HG02970 (cell line): Measurements from ENCODE around the gene CFAP44.
"Not testable (repeated sequence)": the region's sequence is repeated elsewhere in the genome, so short reads cannot be mapped to it uniquely, and the experiment has no call there.

Experiments used
- ATAC-seq: cut with Tn5 transposase; IDR thresholded peaks from one replicate; pipeline ENCODE4 v1.9.1; 2021; ENCODE audit warnings: mild to moderate bottlenecking, moderate library complexity, moderate number of reproducible peaks; ENCODE audit not compliant: unreplicated experiment, low FRiP score

The CFAP44 gene

DNA sequence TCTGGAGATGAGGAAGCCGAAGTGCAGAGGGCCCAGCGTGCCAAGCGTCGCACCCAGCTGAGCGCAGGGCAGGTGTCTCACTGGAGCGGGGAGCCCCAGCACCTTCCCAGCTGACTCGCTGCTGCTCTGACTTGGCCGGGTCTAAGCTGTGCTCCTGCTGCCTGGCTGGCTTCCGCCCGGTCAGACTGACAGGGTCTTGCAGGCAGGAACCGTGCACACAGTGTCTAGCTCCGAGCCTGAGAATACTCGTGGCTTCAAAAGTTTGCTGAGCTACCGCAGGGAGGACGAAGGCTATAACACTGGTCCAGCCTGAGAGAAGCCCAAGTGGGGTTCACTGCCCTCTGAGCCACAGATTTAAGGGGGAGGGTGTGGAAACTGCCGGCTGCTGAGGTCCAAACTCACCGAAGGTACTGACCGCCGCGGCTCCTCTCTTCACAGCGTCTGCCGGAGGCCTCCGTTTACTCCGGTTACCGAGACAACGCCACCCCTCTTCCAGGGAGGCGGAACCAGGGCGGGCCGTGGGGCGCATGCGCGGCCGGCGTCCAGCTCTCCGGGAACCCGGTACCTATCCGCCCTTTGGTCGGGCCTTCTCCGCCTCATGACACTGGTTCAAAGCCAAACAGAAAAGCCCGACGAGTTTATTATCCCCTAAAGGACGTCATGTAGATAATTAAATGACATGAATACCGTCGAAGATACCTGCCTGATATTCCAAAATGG, at the start of gene CFAP44:
TSS of gene CFAP44 (minus strand) at position 443 of the 720 bp plus-strand sequence. CDS start 7,829 bp downstream, outside the sequence.
- no peak for ATAC-seq

DNA sequence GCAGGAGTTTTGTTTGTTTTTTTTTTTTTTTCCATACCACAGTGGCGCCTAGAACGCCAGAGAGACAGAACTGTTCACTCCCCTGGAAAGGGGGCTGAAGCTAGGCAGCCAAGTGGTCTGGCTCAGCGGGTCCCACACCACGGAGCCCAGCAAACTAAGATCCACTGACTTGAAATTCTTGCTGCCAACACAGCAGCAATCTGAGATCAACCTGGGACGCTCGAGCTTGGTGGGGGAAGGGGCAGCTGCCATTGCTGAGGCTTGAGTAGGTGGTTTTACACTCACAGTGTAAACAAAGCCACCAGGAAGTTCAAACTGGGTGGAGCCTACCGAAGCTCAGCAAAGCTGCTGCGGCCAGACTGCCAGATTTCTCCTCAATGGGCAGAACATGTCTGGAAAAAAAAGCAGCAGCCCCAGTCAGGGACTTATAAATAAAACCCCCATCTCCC, 43.9 kb upstream of the CFAP44 start:
- ATAC-seq: no peak

GRCh38 chr3:113468539-113468938, 27.2 kb upstream of the CFAP44 start:
- ATAC-seq: no peak

GRCh38 chr3:113461488-113461887, 20.2 kb upstream of the CFAP44 start:
- no peak for ATAC-seq

DNA sequence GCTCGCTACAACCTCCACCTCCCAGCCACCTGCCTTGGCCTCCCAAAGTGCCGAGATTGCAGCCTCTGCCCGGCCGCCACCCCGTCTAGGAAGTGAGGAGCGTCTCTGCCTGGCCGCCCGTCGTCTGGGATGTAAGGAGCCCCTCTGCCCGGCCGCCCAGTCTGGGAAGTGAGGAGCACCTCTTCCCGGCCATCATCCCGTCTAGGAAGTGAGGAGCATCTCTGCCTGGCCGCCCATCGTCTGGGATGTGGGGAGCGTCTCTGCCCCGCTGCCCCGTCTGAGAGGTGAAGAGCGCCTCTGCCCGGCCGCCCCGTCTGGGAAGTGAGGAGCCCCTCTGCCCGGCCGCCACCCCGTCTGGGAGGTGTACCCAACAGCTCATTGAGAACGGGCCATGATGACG, 17.3 kb upstream of the CFAP44 start:
- ATAC-seq: not testable (repeated sequence)

GRCh38 chr3:113455446-113455845, 14.2 kb upstream of the CFAP44 start:
- ATAC-seq: no peak

GRCh38 chr3:113454630-113455029, 13.3 kb upstream of the CFAP44 start:
- ATAC-seq: no peak

DNA sequence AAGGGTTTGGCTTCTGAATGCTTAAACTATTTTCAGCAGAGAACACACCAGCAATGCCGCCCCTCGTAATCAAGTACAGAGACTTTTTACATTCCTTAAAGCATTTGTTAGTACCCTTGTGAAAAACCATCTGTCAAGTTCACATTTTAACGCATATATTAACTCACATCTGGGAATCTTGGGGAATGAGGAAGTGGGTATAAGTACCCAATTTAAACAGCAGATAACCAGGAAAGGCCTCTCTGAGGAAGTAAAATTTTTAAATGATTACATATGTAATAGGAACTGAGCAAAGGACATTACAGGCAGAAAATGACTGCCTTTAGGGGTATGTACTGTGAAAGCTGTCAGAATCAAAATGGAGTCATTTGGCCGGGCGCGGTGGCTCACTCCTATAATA, 12.8 kb upstream of the CFAP44 start:
- no peak for ATAC-seq

- no peak for ATAC-seq
Observed at GRCh38 chr3:113450911-113451310, 9.6 kb upstream of the CFAP44 start.

DNA sequence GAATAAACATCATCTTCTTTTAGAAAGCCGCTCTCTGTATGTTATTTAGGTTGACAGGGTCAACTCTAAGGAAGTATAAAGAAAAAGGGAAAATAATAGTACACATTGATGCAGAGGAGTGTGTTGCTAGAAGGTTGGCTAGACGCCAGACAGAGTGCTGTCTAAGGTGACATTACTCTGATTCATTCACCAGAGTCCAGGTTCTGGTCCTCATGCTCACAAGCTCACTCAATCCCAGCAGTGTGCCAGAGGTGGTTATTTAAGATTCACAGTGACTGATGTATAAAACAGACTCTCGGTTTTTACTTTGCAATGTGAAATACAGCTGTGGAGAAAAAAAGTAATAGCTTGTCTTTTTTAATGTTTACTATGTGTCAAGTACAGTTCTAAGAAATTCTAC, 1.7 kb downstream of the CFAP44 start:
- no peak for ATAC-seq

DNA sequence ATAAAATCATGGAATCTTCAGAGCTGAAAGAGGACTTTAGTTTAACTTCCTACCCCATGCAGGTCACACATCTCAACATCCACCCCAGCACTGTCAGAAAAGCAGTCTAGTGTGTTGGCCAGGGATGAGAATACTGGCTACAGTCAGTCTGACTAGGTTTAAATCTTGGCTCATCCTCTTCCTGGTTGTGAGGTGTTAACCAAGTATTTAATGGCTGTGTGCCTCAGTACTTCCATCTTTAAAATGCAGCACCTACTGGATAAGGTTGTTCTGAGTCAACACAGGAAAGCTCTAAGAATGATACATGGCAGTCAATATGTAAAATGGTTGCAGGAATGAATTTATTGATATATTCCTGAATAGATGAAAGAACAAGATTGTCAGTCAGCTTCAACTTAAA, 3.1 kb downstream of the CFAP44 start:
- no peak for ATAC-seq

DNA sequence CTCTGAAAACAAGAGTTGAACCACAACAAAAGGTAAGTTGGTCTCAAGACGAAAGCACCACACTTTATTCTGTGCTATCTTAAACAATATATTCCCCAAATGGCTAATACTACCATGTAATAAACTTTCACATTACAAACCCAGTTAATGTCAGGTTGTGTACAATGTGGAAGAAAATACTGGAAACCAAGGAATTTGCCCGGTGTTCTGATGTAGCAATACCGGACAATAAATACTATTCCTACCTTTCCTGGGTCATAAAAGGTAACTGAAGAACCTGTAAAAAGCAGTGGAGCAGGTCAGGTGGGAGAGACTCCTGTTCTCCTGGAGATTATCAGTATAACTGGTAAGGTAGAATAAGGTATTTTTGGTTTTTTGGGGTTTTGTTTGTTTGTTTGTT, 3.9 kb downstream of the CFAP44 start:
- no peak for ATAC-seq

- no peak for ATAC-seq
Observed at GRCh38 chr3:113436809-113437208, 4.5 kb downstream of the CFAP44 start.

DNA sequence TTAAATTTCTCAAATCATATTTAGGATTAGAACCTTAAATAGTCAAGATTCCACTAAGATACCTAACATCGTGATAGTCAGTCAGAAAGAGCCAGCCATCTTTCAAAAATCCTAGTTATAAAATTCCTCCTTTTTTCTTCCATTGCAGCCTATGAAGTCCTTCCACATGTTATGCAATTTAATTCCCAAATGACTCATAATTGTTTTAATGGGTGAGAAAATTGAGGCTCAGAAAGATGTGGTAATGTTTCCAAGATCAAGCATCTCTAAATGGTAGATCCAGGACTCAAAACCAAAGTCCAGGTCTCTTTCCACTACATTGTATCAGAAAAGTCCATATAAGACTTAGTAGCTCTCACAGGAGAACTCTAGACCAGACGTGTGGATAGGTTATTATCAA, 9.5 kb downstream of the CFAP44 start:
- no peak for ATAC-seq

DNA sequence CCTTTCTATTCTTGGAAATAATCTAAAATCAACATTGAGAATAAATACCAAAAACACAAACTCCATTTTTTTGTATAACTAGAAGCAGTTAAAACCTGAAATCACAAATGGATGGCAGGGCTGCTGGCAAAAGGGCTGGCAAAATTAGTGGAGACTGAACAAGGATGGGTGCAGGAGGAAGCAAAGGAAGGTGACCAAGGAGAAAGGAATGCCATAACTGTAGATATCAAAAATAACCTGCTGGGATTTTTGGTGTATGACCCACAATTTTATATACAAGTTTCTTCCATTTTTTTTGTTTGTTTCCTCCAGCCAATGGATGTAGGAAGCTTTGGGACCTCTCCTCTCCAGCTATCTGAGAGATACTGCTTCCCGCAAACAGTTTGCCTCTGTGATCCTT, 12.7 kb downstream of the CFAP44 start:
- ATAC-seq: no peak

DNA sequence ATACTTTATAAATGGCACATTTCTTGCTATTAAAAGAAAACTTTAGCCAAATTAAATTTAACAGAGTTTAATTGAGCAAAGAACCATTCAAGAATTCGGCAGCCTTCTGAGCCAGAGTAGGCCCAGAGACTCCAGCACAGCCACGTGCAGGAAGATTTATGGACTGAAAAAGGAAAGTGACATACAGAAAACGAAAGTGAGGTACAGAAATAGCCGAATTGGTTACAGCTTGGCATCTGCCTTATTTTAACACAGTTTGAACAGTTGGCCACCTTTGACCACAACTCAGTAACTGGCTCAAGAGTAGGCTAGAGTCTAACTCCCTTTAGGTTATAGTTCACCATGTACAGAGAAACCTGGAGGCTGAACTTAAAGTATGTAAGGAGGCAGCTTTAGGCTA, 17.6 kb downstream of the CFAP44 start:
- ATAC-seq: no peak

- no peak for ATAC-seq
Observed at GRCh38 chr3:113421082-113421481, 20.2 kb downstream of the CFAP44 start.

GRCh38 chr3:113409676-113410075, 31.6 kb downstream of the CFAP44 start:
- ATAC-seq: no peak

DNA sequence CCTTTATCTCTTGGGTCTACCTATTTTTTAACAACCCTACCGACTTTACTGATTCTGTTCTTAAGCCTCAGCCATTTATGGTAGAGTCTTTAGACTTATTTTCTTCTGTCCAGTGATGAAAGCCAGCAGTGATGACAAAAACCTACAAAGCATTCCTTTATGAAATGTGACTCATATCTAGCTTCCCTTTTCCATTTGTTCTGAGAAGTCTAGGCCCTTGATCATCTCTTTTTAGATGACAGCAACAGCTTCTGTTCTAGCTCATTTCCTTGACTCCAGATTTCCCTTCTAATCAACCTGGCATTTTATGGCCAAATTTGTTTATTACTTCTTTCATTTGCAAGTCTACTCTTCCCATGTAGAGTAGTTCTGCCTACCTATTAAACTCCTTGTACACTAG, 36.1 kb downstream of the CFAP44 start:
- ATAC-seq: no peak

GRCh38 chr3:113404637-113405036, 36.7 kb downstream of the CFAP44 start:
- ATAC-seq: no peak
